Osteoblast (primary cell): Measurements from ENCODE around the gene ARMC12. TPM values are rescaled to one million over a fixed set of nuclear protein-coding genes. Genes with fewer than 3 reads are reported as not detected.

Experiments
- DNase-seq: peaks from one replicate; pipeline ENCODE4 v3.0.0; 2011; ENCODE audit warnings: low spot score, mixed read lengths; ENCODE audit not compliant: insufficient read length; ENCODE audit errors: missing footprints
- H2AFZ ChIP-seq: 2 replicates; pipeline ENCODE4 v1.6.0; 2011; ENCODE audit warnings: mild to moderate bottlenecking, low read length
- H3K27ac ChIP-seq: 2 replicates; pipeline ENCODE4 v1.5.1; 2011; ENCODE audit warnings: mild to moderate bottlenecking, low read depth, low read length, moderate library complexity
- H3K27me3 ChIP-seq: 2 replicates; pipeline ENCODE4 v1.6.0; 2012; ENCODE audit warnings: mild to moderate bottlenecking, control low read depth, inconsistent platforms, low read length, moderate library complexity; ENCODE audit not compliant: insufficient read depth
- H3K36me3 ChIP-seq: 2 replicates; pipeline ENCODE4 v1.5.1; 2011; ENCODE audit warnings: mild to moderate bottlenecking, low read length, control low read depth, moderate library complexity; ENCODE audit not compliant: insufficient read depth
- H3K4me1 ChIP-seq: 2 replicates; pipeline ENCODE4 v1.5.1; 2011; ENCODE audit warnings: mild to moderate bottlenecking, low read length, control low read depth, moderate library complexity; ENCODE audit not compliant: insufficient read depth
- H3K4me2 ChIP-seq: 2 replicates; pipeline ENCODE4 v1.6.0; 2011; ENCODE audit warnings: mild to moderate bottlenecking, low read length; ENCODE audit not compliant: insufficient read depth
- H3K4me3 ChIP-seq: fragments of 200-600 bp; sonication (generic); 3 replicates; pipeline ENCODE4 v1.5.1; 2012; ENCODE audit warnings: mild to moderate bottlenecking, low read length, inconsistent platforms; ENCODE audit not compliant: insufficient read depth
- H3K79me2 ChIP-seq: 2 replicates; pipeline ENCODE4 v1.6.0; 2012; ENCODE audit warnings: mild to moderate bottlenecking, low read length, control low read depth, inconsistent platforms; ENCODE audit not compliant: insufficient read depth
- H3K9me3 ChIP-seq: 2 replicates; pipeline ENCODE4 v1.5.1; 2011; ENCODE audit warnings: low read depth, low read length, control low read depth
- H4K20me1 ChIP-seq: 2 replicates; pipeline ENCODE4 v1.6.0; 2012; ENCODE audit warnings: mild to moderate bottlenecking, low read length, control low read depth; ENCODE audit not compliant: insufficient read depth
- CTCF ChIP-seq: IDR thresholded peaks from 2 replicates; pipeline ENCODE4 v1.5.1; 2011; ENCODE audit warnings: mild to moderate bottlenecking, low read depth, low read length, moderate library complexity; ENCODE audit errors: extremely low read depth
- total RNA-seq: library from RNA; depleted of rRNA; stranded (reverse); fragments of >200 nt; gene quantifications from 2 replicates; pipeline ENCODE4 v1.2.3, GENCODE V29; 2012

The ARMC12 gene
- total RNA-seq, 1 donor = 0.36 TPM

GRCh38 chr6:35787266-35788218 is 50.7 kb downstream of the ARMC12 start:
- H2AFZ ChIP-seq = no peak overlapping the region
- H3K79me2 ChIP-seq = no peaks in the 10 kb centered on the region
- H3K9me3 ChIP-seq = no peaks in the 10 kb centered on the region
- peaks cover 48% of the 10 kb centered on the region for H3K27me3 ChIP-seq
- no peaks in the 10 kb centered on the region for H4K20me1 ChIP-seq
- no peaks in the 10 kb centered on the region for H3K4me1 ChIP-seq
- no peak overlapping the region for H3K4me2 ChIP-seq
- H3K4me3 ChIP-seq = no peak overlapping the region
- DNase-seq = peak; percentile 83
- no peak overlapping the region for H3K27ac ChIP-seq
- no peaks in the 10 kb centered on the region for H3K36me3 ChIP-seq
- TF ChIP-seq CTCF = no peak

GRCh38 chr6:35788423-35788982 is 51.7 kb downstream of the ARMC12 start:
- no peak for TF ChIP-seq CTCF
- Histone ChIP-seq H3K27me3 (peaks cover 53% of the 10 kb centered on the region), H2AFZ (no peak overlapping the region), H3K4me2 (no peak overlapping the region), H3K9me3 (no peaks in the 10 kb centered on the region), H3K36me3 (no peaks in the 10 kb centered on the region), H3K4me1 (no peaks in the 10 kb centered on the region), H3K79me2 (no peaks in the 10 kb centered on the region), H3K4me3 (no peak overlapping the region), H3K27ac (no peak overlapping the region), H4K20me1 (no peaks in the 10 kb centered on the region)
- DNase-seq = no peak

- Histone ChIP-seq H3K27ac (no peak overlapping the region), H3K9me3 (no peaks in the 10 kb centered on the region), H3K4me1 (no peaks in the 10 kb centered on the region), H4K20me1 (no peaks in the 10 kb centered on the region), H3K4me3 (no peak overlapping the region), H3K4me2 (no peak overlapping the region), H2AFZ (no peak overlapping the region), H3K79me2 (no peaks in the 10 kb centered on the region), H3K27me3 (peaks cover 55% of the 10 kb centered on the region), H3K36me3 (no peaks in the 10 kb centered on the region)
- no peak for DNase-seq
- TF ChIP-seq CTCF = no peak
Observed at GRCh38 chr6:35790683-35791082, 53.9 kb downstream of the ARMC12 start.
